ENCODE measurements around the gene SHROOM2. TPM values are rescaled to one million over a fixed set of nuclear protein-coding genes. Genes with fewer than 3 reads are reported as not detected.

The SHROOM2 gene
- polyA plus RNA-seq, 1 donor (not counting 4 experiments of a cell fraction or from before 2014, with no cell fraction given): 3.3 TPM

GRCh38 chrX:9887659-9888297 lies 101.5 kb downstream of the SHROOM2 start:
- Histone ChIP-seq H2AFZ (ENCODE audit: control insufficient read depth, low read length) (no peak overlapping the region), H3K4me2 (ENCODE audit: control insufficient read depth, extremely low read depth, insufficient read depth, low read depth, low read length) (no peak overlapping the region), H3K9me1 (ENCODE audit: control insufficient read depth, extremely low read depth, insufficient read depth, low read length) (no peaks in the 10 kb centered on the region), H3K27me3 (ENCODE audit: control insufficient read depth, extremely low read depth, insufficient read depth, low read length) (no peaks in the 10 kb centered on the region), H3K36me3 (ENCODE audit: control insufficient read depth in 2 of 2, extremely low read depth in 1 of 2, insufficient read depth in 2 of 2, low read length in 2 of 2) (no peaks in the 10 kb centered on the region), H3K79me2 (ENCODE audit: control insufficient read depth, insufficient read depth, low read length) (no peaks in the 10 kb centered on the region), H3K4me3 (ENCODE audit: control insufficient read depth in 2 of 3, extremely low read depth in 1 of 3, insufficient read depth in 2 of 3, low read depth in 1 of 3, low read length in 3 of 3) (no peak overlapping the region), H3K4me1 (ENCODE audit: control insufficient read depth, extremely low read depth, insufficient read depth, low read length) (no peaks in the 10 kb centered on the region), H3K9ac (ENCODE audit: control insufficient read depth, extremely low read depth, insufficient read depth, low read length) (no peak overlapping the region), H4K20me1 (ENCODE audit: control insufficient read depth, extremely low read depth, insufficient read depth, low read length) (no peaks in the 10 kb centered on the region), H3K9me3 (ENCODE audit: control insufficient read depth, low read depth, low read length) (peaks cover 2% of the 10 kb centered on the region), H3K27ac (ENCODE audit: control insufficient read depth, insufficient read depth, low read length) (no peak overlapping the region)
- DNase-seq (ENCODE audit: low read depth, low spot score): no peak
- FAIRE-seq: no peak
- dilution Hi-C loops (cut with MboI; ENCODE audit: extremely low pct_ligation_motif_present, low sequenced_read_pairs): no loop called here
- TF ChIP-seq CTCF (optimal IDR thresholded peaks at IDR 0.05 in 1 of 3, IDR thresholded peaks at IDR 0.05 in 1 of 3, conservative IDR thresholded peaks at IDR 0.05 in 1 of 3; ENCODE audit: extremely low read depth in 1 of 3, insufficient read depth in 2 of 3, low read length in 3 of 3): no peak
- TF ChIP-seq EZH2 (IDR thresholded peaks at IDR 0.05; ENCODE audit: low read length): no peak

GRCh38 chrX:9888953-9889470 lies 102.8 kb downstream of the SHROOM2 start:
- dilution Hi-C loops (cut with MboI; ENCODE audit: extremely low pct_ligation_motif_present, low sequenced_read_pairs): no loop called here
- no peak overlapping the region for H3K4me3 ChIP-seq (ENCODE audit: control insufficient read depth in 2 of 3, extremely low read depth in 1 of 3, insufficient read depth in 2 of 3, low read depth in 1 of 3, low read length in 3 of 3)
- no peaks in the 10 kb centered on the region for H4K20me1 ChIP-seq (ENCODE audit: control insufficient read depth, extremely low read depth, insufficient read depth, low read length)
- H3K9me1 ChIP-seq (ENCODE audit: control insufficient read depth, extremely low read depth, insufficient read depth, low read length): no peaks in the 10 kb centered on the region
- H3K79me2 ChIP-seq (ENCODE audit: control insufficient read depth, insufficient read depth, low read length): no peaks in the 10 kb centered on the region
- peaks cover 2% of the 10 kb centered on the region for H3K9me3 ChIP-seq (ENCODE audit: control insufficient read depth, low read depth, low read length)
- no peak overlapping the region for H3K9ac ChIP-seq (ENCODE audit: control insufficient read depth, extremely low read depth, insufficient read depth, low read length)
- no peak overlapping the region for H2AFZ ChIP-seq (ENCODE audit: control insufficient read depth, low read length)
- H3K27ac ChIP-seq (ENCODE audit: control insufficient read depth, insufficient read depth, low read length): no peak overlapping the region
- no peaks in the 10 kb centered on the region for H3K36me3 ChIP-seq (ENCODE audit: control insufficient read depth in 2 of 2, extremely low read depth in 1 of 2, insufficient read depth in 2 of 2, low read length in 2 of 2)
- H3K4me2 ChIP-seq (ENCODE audit: control insufficient read depth, extremely low read depth, insufficient read depth, low read depth, low read length): no peak overlapping the region
- no peak for DNase-seq (ENCODE audit: low read depth, low spot score)
- no peaks in the 10 kb centered on the region for H3K27me3 ChIP-seq (ENCODE audit: control insufficient read depth, extremely low read depth, insufficient read depth, low read length)
- no peak for TF ChIP-seq CTCF (optimal IDR thresholded peaks at IDR 0.05 in 1 of 3, IDR thresholded peaks at IDR 0.05 in 1 of 3, conservative IDR thresholded peaks at IDR 0.05 in 1 of 3; ENCODE audit: extremely low read depth in 1 of 3, insufficient read depth in 2 of 3, low read length in 3 of 3)
- TF ChIP-seq EZH2 (IDR thresholded peaks at IDR 0.05; ENCODE audit: low read length): no peak
- no peak for FAIRE-seq
- H3K4me1 ChIP-seq (ENCODE audit: control insufficient read depth, extremely low read depth, insufficient read depth, low read length): no peaks in the 10 kb centered on the region

All from keratinocyte (primary cell).